Prostate gland (tissue), 2 donors: Measurements from ENCODE around the gene FBN2.

Experiments
- CTCF ChIP-seq, 4 experiments: fragments of 200-600 bp in 2 of 4; fragments of 450-650 bp in 2 of 4; sonication (generic) in 2 of 4; IDR thresholded peaks; 1 replicate in 3 of 4; 2 replicates in 1 of 4; pipeline ENCODE4 v1.5.1; 2016 to 2019; ENCODE audit warnings: antibody characterized with exemption in 4 of 4, mild to moderate bottlenecking in 2 of 4, moderate library complexity in 2 of 4
- POLR2A ChIP-seq: fragments of 450-650 bp; IDR thresholded peaks from one replicate; pipeline ENCODE4 v1.6.1; 2016; ENCODE audit warnings: antibody characterized with exemption, mild to moderate bottlenecking
- POLR2AphosphoS5 ChIP-seq: sonication (generic); formaldehyde crosslinking; IDR thresholded peaks from one replicate; pipeline ENCODE4 v1.6.1; 2017; ENCODE audit warnings: antibody characterized with exemption

DNA sequence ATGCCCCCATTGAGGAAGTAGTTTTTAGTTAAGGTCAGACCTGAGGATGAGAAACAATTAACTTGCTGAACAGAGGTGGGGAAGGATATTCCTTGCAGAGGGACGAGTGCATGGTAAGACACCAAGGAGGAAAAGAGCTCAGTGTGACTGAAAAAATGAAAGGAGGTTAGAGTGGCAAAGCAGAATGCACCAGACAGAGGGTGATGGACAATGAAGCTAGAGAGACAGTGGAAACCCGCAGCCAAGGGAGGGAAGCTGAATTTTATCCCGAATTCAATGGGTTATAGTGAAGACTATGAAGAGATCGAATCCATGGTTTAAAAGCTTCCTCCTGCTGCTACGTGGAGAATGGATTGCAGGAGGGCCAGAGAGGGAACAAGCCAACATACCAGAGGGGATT is 206.8 kb downstream of the FBN2 start:
- TF ChIP-seq POLR2AphosphoS5, result no peak
- TF ChIP-seq CTCF (IDR thresholded peaks at IDR 0.05), result no peak
- TF ChIP-seq POLR2A, result no peak
